SK-N-SH treated with all-trans-retinoic acid at 6 μM for 48 hours (cell line): ENCODE results near the gene MCCD1.
"Not testable (repeated sequence)": the region's sequence is repeated elsewhere in the genome, so short reads cannot be mapped to it uniquely, and the experiment has no call there.

Experiments used
- ATAC-seq: fragments of 200-7000 bp; cut with Tn5 transposase; 3 replicates; pipeline ENCODE4 v1.9.1; 2020; ENCODE audit warnings: mild to moderate bottlenecking, moderate library complexity
- BACH2 ChIP-seq: fragments of 250-450 bp; sonication (Bioruptor Pico); IDR thresholded peaks from 2 replicates; pipeline ENCODE4 v1.9.0; 2021; ENCODE audit warnings: mild to moderate bottlenecking, borderline replicate concordance
- CREB5 ChIP-seq: fragments of 250-450 bp; sonication (Bioruptor Pico); IDR thresholded peaks from 2 replicates; pipeline ENCODE4 v1.5.1; 2020; ENCODE audit warnings: low read depth, mild to moderate bottlenecking, moderate library complexity
- CSDC2 ChIP-seq: fragments of 250-450 bp; sonication (Bioruptor Pico); IDR thresholded peaks from 2 replicates; pipeline ENCODE4 v1.5.0; 2020; ENCODE audit warnings: mild to moderate bottlenecking, moderate library complexity
- CSRNP3 ChIP-seq: fragments of 250-450 bp; sonication (Bioruptor Pico); IDR thresholded peaks from 2 replicates; pipeline ENCODE4 v1.5.1; 2021; ENCODE audit warnings: mild to moderate bottlenecking, moderate library complexity
- ESRRG ChIP-seq: fragments of 250-450 bp; sonication (Bioruptor Pico); IDR thresholded peaks from 2 replicates; pipeline ENCODE4 v1.6.1; 2021; ENCODE audit warnings: mild to moderate bottlenecking
- ISL1 ChIP-seq: fragments of 250-450 bp; sonication (Bioruptor Pico); IDR thresholded peaks from 2 replicates; pipeline ENCODE4 v2.1.2; 2022; ENCODE audit warnings: mild to moderate bottlenecking, moderate library complexity
- PATZ1 ChIP-seq: fragments of 250-450 bp; sonication (Bioruptor Pico); IDR thresholded peaks from 2 replicates; pipeline ENCODE4 v1.8.0; 2020; ENCODE audit warnings: mild to moderate bottlenecking, moderate library complexity, borderline replicate concordance
- RARB ChIP-seq: fragments of 250-450 bp; sonication (Bioruptor Pico); IDR thresholded peaks from 2 replicates; pipeline ENCODE4 v1.8.0; 2021; ENCODE audit warnings: mild to moderate bottlenecking, moderate library complexity
- SNAI2 ChIP-seq: fragments of 250-450 bp; sonication (Bioruptor Pico); IDR thresholded peaks from 2 replicates; pipeline ENCODE4 v1.5.0; 2020; ENCODE audit warnings: mild to moderate bottlenecking, moderate library complexity
- TCF4 ChIP-seq: fragments of 250-450 bp; sonication (Bioruptor Pico); IDR thresholded peaks from 2 replicates; pipeline ENCODE4 v1.8.0; 2021; ENCODE audit warnings: mild to moderate bottlenecking, moderate library complexity, borderline replicate concordance
- TSHZ2 ChIP-seq: fragments of 250-450 bp; sonication (Bioruptor Pico); IDR thresholded peaks from 2 replicates; pipeline ENCODE4 v1.5.0; 2020; ENCODE audit warnings: mild to moderate bottlenecking, moderate library complexity
- ZC3H10 ChIP-seq: fragments of 250-450 bp; sonication (Bioruptor Pico); IDR thresholded peaks from 2 replicates; pipeline ENCODE4 v1.5.1; 2021; ENCODE audit warnings: mild to moderate bottlenecking, moderate library complexity
- ZFP3 ChIP-seq: fragments of 250-450 bp; sonication (Bioruptor Pico); IDR thresholded peaks from 2 replicates; pipeline ENCODE4 v1.5.0; 2020; ENCODE audit warnings: mild to moderate bottlenecking, moderate library complexity
- ZFP30 ChIP-seq: fragments of 450-650 bp; formaldehyde crosslinking; IDR thresholded peaks from 2 replicates; pipeline ENCODE4 v1.5.0; 2022; ENCODE audit warnings: mild to moderate bottlenecking, moderate library complexity
- ZNF70 ChIP-seq: fragments of 450-650 bp; formaldehyde crosslinking; IDR thresholded peaks from 2 replicates; pipeline ENCODE4 v1.5.0; 2020; ENCODE audit warnings: mild to moderate bottlenecking, moderate library complexity
- ZNF8 ChIP-seq: fragments of 450-650 bp; formaldehyde crosslinking; IDR thresholded peaks from 2 replicates; pipeline ENCODE4 v1.5.0; 2020; ENCODE audit warnings: mild to moderate bottlenecking, moderate library complexity

Gene MCCD1

GRCh38 chr6:31498748-31499147 lies 30.0 kb upstream of the MCCD1 start (continued):
- no peak for TF ChIP-seq TCF4
- TF ChIP-seq ZNF70: no peak

- ATAC-seq: not testable (repeated sequence)
These were observed 29.1 kb upstream of the MCCD1 start for GRCh38 chr6:31499648-31500047.

- TF ChIP-seq PATZ1 (CRISPR knock-in tag): no peak
- TF ChIP-seq ESRRG (CRISPR knock-in tag): no peak
- no peak for TF ChIP-seq TCF4
- TF ChIP-seq ZNF8 (CRISPR knock-in tag): no peak
- TF ChIP-seq RARB (CRISPR knock-in tag): no peak
- no peak for TF ChIP-seq TSHZ2 (CRISPR knock-in tag)
- TF ChIP-seq ZFP30 (CRISPR knock-in tag): no peak
- TF ChIP-seq ZNF70: no peak
- no peak for TF ChIP-seq CREB5 (CRISPR knock-in tag)
- TF ChIP-seq CSDC2 (CRISPR knock-in tag): no peak
- no peak for TF ChIP-seq BACH2 (CRISPR knock-in tag)
- no peak for TF ChIP-seq ZFP3
- no peak for TF ChIP-seq CSRNP3 (CRISPR knock-in tag)
- no peak for ATAC-seq
These were observed 26.2 kb upstream of the MCCD1 start for GRCh38 chr6:31502586-31502985.

GRCh38 chr6:31509036-31509435 lies 19.7 kb upstream of the MCCD1 start:
- ATAC-seq: not testable (repeated sequence)

GRCh38 chr6:31510007-31510406 lies 18.8 kb upstream of the MCCD1 start:
- ATAC-seq: no peak
- TF ChIP-seq BACH2 (CRISPR knock-in tag) (no peak), PATZ1 (CRISPR knock-in tag) (no peak), SNAI2 (CRISPR knock-in tag) (no peak), ISL1 (CRISPR knock-in tag) (no peak), CSRNP3 (CRISPR knock-in tag) (no peak), ESRRG (CRISPR knock-in tag) (no peak), ZC3H10 (no peak), CSDC2 (CRISPR knock-in tag) (no peak), RARB (CRISPR knock-in tag) (no peak)
